Brain microvascular endothelial cell (primary cell): ENCODE results near the gene CDK5.

Experiments
- DNase-seq: peaks from one replicate; pipeline ENCODE4 v3.0.0-alpha.2; 2020
- H3K27ac ChIP-seq: fragments of 250-450 bp; sonication (Bioruptor Pico); 2 replicates; pipeline ENCODE4 v1.5.1; 2020; ENCODE audit warnings: mild to moderate bottlenecking, moderate library complexity
- H3K27me3 ChIP-seq: fragments of 250-450 bp; sonication (Bioruptor Pico); replicated peaks from 2 replicates; pipeline ENCODE4 v1.5.1; 2020; ENCODE audit warnings: mild to moderate bottlenecking
- H3K36me3 ChIP-seq: fragments of 250-450 bp; sonication (Bioruptor Pico); replicated peaks from 2 replicates; pipeline ENCODE4 v1.5.1; 2020; ENCODE audit warnings: mild to moderate bottlenecking
- H3K4me3 ChIP-seq: 2 replicates; pipeline ENCODE4 v1.5.1; 2011; ENCODE audit warnings: low read depth, mild to moderate bottlenecking, control low read depth, low read length, moderate library complexity
- in situ Hi-C: cut with HindIII; loops from 2 replicates; pipeline ENCODE4 v1.10.0; 2017; ENCODE audit warnings: low sequenced_read_pairs, low pct_ligation_motif_present
- TF ChIP-seq, protein P1 (sequence below): IDR thresholded peaks from 2 replicates; pipeline ENCODE4 v1.5.1; 2011; ENCODE audit warnings: low read depth, mild to moderate bottlenecking, moderate library complexity, low read length, control low read depth, inconsistent platforms; ENCODE audit errors: missing control alignments

Gene CDK5

GRCh38 chr7:151061213-151062110 lies 3.8 kb upstream of the CDK5 start:
- H3K36me3 ChIP-seq: peaks cover 24% of the 10 kb centered on the region
- H3K27me3 ChIP-seq: no peaks in the 10 kb centered on the region
- no peak for DNase-seq
- peak overlapping the region; percentile 12 for H3K27ac ChIP-seq
- H3K4me3 ChIP-seq: peak overlapping the region; percentile 76
- TF ChIP-seq, protein P1, sequence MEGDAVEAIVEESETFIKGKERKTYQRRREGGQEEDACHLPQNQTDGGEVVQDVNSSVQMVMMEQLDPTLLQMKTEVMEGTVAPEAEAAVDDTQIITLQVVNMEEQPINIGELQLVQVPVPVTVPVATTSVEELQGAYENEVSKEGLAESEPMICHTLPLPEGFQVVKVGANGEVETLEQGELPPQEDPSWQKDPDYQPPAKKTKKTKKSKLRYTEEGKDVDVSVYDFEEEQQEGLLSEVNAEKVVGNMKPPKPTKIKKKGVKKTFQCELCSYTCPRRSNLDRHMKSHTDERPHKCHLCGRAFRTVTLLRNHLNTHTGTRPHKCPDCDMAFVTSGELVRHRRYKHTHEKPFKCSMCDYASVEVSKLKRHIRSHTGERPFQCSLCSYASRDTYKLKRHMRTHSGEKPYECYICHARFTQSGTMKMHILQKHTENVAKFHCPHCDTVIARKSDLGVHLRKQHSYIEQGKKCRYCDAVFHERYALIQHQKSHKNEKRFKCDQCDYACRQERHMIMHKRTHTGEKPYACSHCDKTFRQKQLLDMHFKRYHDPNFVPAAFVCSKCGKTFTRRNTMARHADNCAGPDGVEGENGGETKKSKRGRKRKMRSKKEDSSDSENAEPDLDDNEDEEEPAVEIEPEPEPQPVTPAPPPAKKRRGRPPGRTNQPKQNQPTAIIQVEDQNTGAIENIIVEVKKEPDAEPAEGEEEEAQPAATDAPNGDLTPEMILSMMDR: no peak
- in situ Hi-C loops: no loop called here

DNA sequence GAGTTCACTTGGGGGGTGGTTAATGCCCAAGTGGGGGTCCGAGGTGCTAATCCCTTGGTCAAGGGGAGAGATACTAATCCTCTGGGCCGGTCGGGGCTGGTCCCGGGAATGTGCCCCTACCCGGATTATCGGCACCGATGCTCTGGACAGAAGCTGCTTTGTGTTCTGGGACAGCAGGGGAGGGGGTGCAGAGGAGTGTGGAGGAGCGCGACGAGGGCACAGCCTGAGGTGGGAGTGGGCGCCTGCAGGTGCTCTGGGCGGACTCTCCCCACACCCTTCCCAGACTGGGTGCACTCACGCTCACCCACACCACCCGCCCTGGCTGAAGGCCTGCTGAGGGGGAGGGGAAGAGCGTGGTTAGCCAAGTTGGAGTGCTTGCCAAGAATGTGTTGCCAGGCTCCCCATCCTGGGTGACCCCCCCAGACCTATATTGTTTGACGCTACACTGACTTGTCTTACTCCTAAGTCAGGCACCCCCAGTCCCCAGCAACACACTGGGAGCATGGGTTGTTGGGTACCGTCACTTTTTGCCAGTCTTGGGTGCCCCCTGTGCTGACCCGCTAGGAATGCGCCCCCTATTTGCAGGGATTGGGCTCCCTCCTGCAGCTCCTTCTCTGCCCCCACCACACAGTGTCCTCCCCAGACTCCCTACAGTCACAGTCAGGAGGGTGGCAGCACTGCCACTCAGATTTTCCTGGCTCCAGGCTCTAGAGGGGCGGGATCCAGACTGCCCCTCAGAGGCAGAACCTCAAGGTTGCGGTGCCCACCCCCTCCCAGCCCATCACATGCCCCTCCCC lies 2.9 kb upstream of the CDK5 start:
- peak overlapping the region; percentile 92 for H3K27ac ChIP-seq
- no peaks in the 10 kb centered on the region for H3K27me3 ChIP-seq
- no peak for DNase-seq
- peak overlapping the region; percentile 76 for H3K4me3 ChIP-seq
- peaks cover 16% of the 10 kb centered on the region for H3K36me3 ChIP-seq
- TF ChIP-seq, protein P1: peak; percentile 29
- in situ Hi-C loops: no loop called here

DNA sequence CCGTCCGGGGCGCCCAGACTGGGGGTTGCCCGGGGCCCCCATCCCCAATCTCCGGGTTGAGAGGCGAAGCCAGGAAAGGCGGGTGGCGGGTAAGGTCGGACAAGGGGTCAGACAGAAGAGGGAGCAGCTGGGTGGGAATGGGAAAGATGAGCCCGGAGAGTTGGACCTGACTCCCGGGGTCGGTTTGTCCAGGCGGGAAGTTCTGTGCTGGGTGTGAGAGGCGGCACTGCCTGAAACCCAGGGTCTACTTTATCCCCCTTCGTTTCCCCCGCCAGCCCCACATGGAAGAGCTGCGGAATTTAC lies 2.4 kb upstream of the CDK5 start:
- Histone ChIP-seq H3K27ac (peak overlapping the region; percentile 92), H3K27me3 (no peaks in the 10 kb centered on the region), H3K36me3 (peaks cover 14% of the 10 kb centered on the region), H3K4me3 (peak overlapping the region; percentile 76)
- in situ Hi-C loops: no loop called here
- TF ChIP-seq, protein P1: no peak
- no peak for DNase-seq

- DNase-seq: peak; percentile 42
- H3K4me3 ChIP-seq: peak within 1 kb of the TSS; percentile 76
- H3K36me3 ChIP-seq: peaks cover 8% of the 10 kb centered on the region
- peak within 1 kb of the TSS; percentile 92 for H3K27ac ChIP-seq
- in situ Hi-C loops: no loop called here
- TF ChIP-seq, protein P1: peak; percentile 70
- no peaks in the 10 kb centered on the region for H3K27me3 ChIP-seq
Measured at GRCh38 chr7:151059367-151060112, 1.8 kb upstream of the CDK5 start, which contains the start of gene SLC4A2. SLC4A2 (plus strand) TSS chr7:151059589; CDS start chr7:151061988, 2,399 bp downstream.

DNA sequence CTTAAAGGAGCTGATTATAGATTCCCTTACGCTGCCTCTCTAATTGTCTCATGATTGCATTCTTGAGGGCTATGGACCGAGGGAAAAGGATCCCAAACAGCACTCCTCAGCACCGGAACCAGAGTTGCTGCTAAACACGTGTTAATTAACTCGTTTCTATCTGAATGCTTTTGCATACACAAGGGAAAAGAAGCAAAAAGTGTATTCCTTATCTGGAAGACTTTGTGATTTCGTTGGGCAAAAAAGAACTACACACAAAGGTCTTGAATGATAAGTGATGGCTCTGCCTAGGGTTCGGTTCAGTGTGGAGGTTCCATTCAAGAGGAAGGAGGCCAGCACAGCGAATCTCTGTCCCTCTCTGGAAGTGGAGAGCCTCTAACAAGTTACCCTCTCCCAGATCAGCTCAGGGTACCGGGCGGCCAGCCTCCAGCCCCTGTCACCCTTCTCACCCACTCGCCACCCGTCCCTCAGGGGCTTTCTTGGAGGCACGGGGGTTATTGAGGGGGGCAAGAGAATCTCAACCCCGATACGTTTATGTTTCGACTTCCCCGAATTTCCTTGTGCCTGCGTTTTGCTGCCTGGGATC lies 1.2 kb upstream of the CDK5 start:
- in situ Hi-C loops: no loop called here
- H3K4me3 ChIP-seq: peak overlapping the region; percentile 76
- peaks cover 6% of the 10 kb centered on the region for H3K36me3 ChIP-seq
- TF ChIP-seq, protein P1: no peak
- DNase-seq: no peak
- H3K27me3 ChIP-seq: no peaks in the 10 kb centered on the region
- peak overlapping the region; percentile 92 for H3K27ac ChIP-seq
